Measurements from ENCODE around the gene TMPRSS13. TPM values are rescaled to one million over a fixed set of nuclear protein-coding genes. Genes with fewer than 3 reads are reported as not detected.

TMPRSS13 gene
- polyA plus RNA-seq, 3 donors = 0.17 to 2.4 (median 0.37) TPM

GRCh38 chr11:117901601-117902000 lies 27.6 kb downstream of the TMPRSS13 start:
- peaks cover 21% of the 10 kb centered on the region for H3K4me1 Mint-ChIP-seq
- H3K79me2 ChIP-seq (ENCODE audit: insufficient read depth, low read length) = no peaks in the 10 kb centered on the region
- no peak overlapping the region for H3K4me3 ChIP-seq (replicated peaks in 1 of 3; ENCODE audit: low read depth in 2 of 3, low read length in 3 of 3)
- no peak for DNase-seq
- H3K4me3 Mint-ChIP-seq = no peak overlapping the region
- no peak for TF ChIP-seq CTCF (IDR thresholded peaks at IDR 0.05)
- no peak overlapping the region for H3K27ac ChIP-seq (ENCODE audit: low read depth in 1 of 2, low read length in 2 of 2)
- no peaks in the 10 kb centered on the region for H4K20me1 ChIP-seq (ENCODE audit: insufficient read depth, low read length)
- H3K4me2 ChIP-seq (replicated peaks; ENCODE audit: extremely low read depth, low read length, poor library complexity, severe bottlenecking) = no peak overlapping the region
- no peak overlapping the region for H2AFZ ChIP-seq (ENCODE audit: insufficient read depth, low read depth, low read length, poor library complexity, severe bottlenecking)
- H3K4me1 ChIP-seq (ENCODE audit: control insufficient read depth in 1 of 2, insufficient read depth in 2 of 2, low read length in 2 of 2) = peaks cover 15 to 20% of the 10 kb centered on the region in 2 donors
- intact Hi-C loops (cut with micrococcal nuclease) = loop anchor here (2.0 to 10.0 kb wide), 3 partner anchors 47 to 79 kb away; partner anchors contain the start of gene FXYD2 (in 1 of the 2)
- H3K9ac ChIP-seq (ENCODE audit: insufficient read depth, low read length, poor library complexity, severe bottlenecking) = no peak overlapping the region
- H3K27me3 Mint-ChIP-seq (ENCODE audit: low read depth in 3 of 3) = peaks cover 2 to 3% (median 2%) of the 10 kb centered on the region in 3 donors
- H3K9me3 ChIP-seq (replicated peaks in 1 of 2; ENCODE audit: control insufficient read depth in 1 of 2, insufficient read depth in 1 of 2, low read length in 2 of 2) = no peaks in the 10 kb centered on the region
- no peak overlapping the region for H3K27ac Mint-ChIP-seq
- no peaks in the 10 kb centered on the region for H3K36me3 ChIP-seq (replicated peaks in 1 of 2; ENCODE audit: control insufficient read depth in 1 of 2, insufficient read depth in 2 of 2, low read length in 2 of 2)
- peaks cover 0 to 1% (median 0%) of the 10 kb centered on the region in 7 donors for H3K9me3 Mint-ChIP-seq
- H3K27me3 ChIP-seq (ENCODE audit: control insufficient read depth in 2 of 2, insufficient read depth in 2 of 2, low read length in 2 of 2) = no peaks in the 10 kb centered on the region
- no peaks in the 10 kb centered on the region for H3K36me3 Mint-ChIP-seq
- 94% methylated on average over 5 of the region's 9 CpGs for WGBS (ENCODE audit: insufficient coverage)

DNA sequence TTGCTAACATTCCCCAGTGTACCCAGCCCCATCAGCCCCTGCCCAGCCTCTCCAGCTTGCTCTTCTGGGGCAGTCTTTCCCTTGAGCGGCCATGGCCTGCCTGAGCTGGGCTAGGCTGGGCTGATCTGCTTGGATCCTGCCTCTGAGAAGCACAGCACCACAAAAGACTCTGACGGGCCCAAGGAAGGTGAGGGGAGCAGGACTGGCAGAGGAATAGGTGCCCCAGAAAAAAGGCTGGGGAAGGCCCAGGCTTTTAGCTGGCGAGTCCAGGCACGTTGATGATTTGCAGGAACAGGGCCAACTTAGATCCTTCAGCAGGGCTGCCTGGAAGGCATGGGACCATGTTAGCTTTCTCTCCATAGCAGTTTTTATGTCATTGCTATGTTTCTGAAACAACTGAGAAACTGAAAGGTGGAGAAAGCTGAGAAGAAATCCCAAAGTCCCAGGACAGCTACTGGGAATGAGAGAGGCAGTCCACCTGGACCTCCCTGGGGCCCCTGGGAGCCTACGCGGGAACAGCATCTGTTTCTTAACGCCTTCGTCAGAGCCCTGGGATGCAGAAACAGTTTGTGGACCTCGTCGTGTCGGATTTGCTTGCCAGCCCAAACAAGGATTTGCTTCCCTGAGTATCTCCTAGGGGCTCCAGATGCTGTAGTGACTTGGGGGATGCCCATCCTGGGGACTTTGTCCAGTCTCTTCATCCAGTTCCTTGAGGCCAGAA lies 28.3 kb downstream of the TMPRSS13 start:
- no peak for DNase-seq
- Histone ChIP-seq H3K4me2 (replicated peaks; ENCODE audit: extremely low read depth, low read length, poor library complexity, severe bottlenecking) (no peak overlapping the region), H3K27ac (ENCODE audit: low read depth in 1 of 2, low read length in 2 of 2) (peak overlapping the region; percentile 43 to 57), H3K79me2 (ENCODE audit: insufficient read depth, low read length) (no peaks in the 10 kb centered on the region), H3K4me3 (replicated peaks in 1 of 3; ENCODE audit: low read depth in 2 of 3, low read length in 3 of 3) (no peak overlapping the region), H3K36me3 (replicated peaks in 1 of 2; ENCODE audit: control insufficient read depth in 1 of 2, insufficient read depth in 2 of 2, low read length in 2 of 2) (no peaks in the 10 kb centered on the region), H4K20me1 (ENCODE audit: insufficient read depth, low read length) (no peaks in the 10 kb centered on the region), H3K27me3 (ENCODE audit: control insufficient read depth in 2 of 2, insufficient read depth in 2 of 2, low read length in 2 of 2) (no peaks in the 10 kb centered on the region), H2AFZ (ENCODE audit: insufficient read depth, low read depth, low read length, poor library complexity, severe bottlenecking) (no peak overlapping the region), H3K9ac (ENCODE audit: insufficient read depth, low read length, poor library complexity, severe bottlenecking) (no peak overlapping the region), H3K4me1 (ENCODE audit: control insufficient read depth in 1 of 2, insufficient read depth in 2 of 2, low read length in 2 of 2) (peaks cover 15 to 20% of the 10 kb centered on the region in 2 donors), H3K9me3 (replicated peaks in 1 of 2; ENCODE audit: control insufficient read depth in 1 of 2, insufficient read depth in 1 of 2, low read length in 2 of 2) (no peaks in the 10 kb centered on the region)
- Mint-ChIP-seq H3K4me1 (peaks cover 21% of the 10 kb centered on the region), H3K9me3 (peaks cover 0 to 1% (median 0%) of the 10 kb centered on the region in 7 donors), H3K36me3 (no peaks in the 10 kb centered on the region), H3K27me3 (ENCODE audit: low read depth in 3 of 3) (peaks cover 2 to 3% (median 2%) of the 10 kb centered on the region in 3 donors), H3K4me3 (no peak overlapping the region), H3K27ac (peak overlapping the region in 5 of 7 donors; percentile 32 to 82 (median 54))
- intact Hi-C loops (cut with micrococcal nuclease) = loop anchor here (2.0 to 10.0 kb wide), 3 partner anchors 46 to 79 kb away; partner anchors contain the start of gene FXYD2 (in 1 of the 2)
- TF ChIP-seq CTCF (IDR thresholded peaks at IDR 0.05) = no peak
- WGBS (ENCODE audit: insufficient coverage) = over 99% methylated on average over 10 of the region's 11 CpGs
